ENCODE measurements around the gene GLIS1. TPM values are rescaled to one million over a fixed set of nuclear protein-coding genes. Genes with fewer than 3 reads are reported as not detected.

GLIS1 gene
- total RNA-seq, 1 experiment from 2014 or later: 0.24 TPM

- TF ChIP-seq ZNF425 (CRISPR knock-in tag; conservative IDR thresholded peaks at IDR 0.05) (no peak), CREB1 (CRISPR knock-in tag; IDR thresholded peaks at IDR 0.05) (no peak), EMX1 (CRISPR knock-in tag; IDR thresholded peaks at IDR 0.05) (no peak), USF2 (CRISPR knock-in tag; IDR thresholded peaks at IDR 0.05) (no peak)
Measured at GRCh38 chr1:53663529-53664300, 75.2 kb downstream of the GLIS1 start (continued).

GRCh38 chr1:53662951-53663350, 76.0 kb downstream of the GLIS1 start:
- Mint-ChIP-seq H3K4me3 (no peak overlapping the region), H3K27me3 (ENCODE audit: low read depth) (no peaks in the 10 kb centered on the region; the same call in 1 of the 2 replicates), H3K36me3 (no peaks in the 10 kb centered on the region), H3K27ac (no peak overlapping the region), H3K4me1 (peaks cover 3% of the 10 kb centered on the region; the same call in 1 of the 2 replicates), H3K9me3 (no peaks in the 10 kb centered on the region)
- ATAC-seq: no peak
- ChIA-PET POLR2A (no interaction called here), CTCF (interaction anchor here (1.1 to 1.6 kb wide), 3 partner anchors 69 to 177 kb away, joined by 3 to 5 read pairs (median 4); no protein-coding TSS in a partner anchor)
- no peak for TF ChIP-seq IRF1 (CRISPR knock-in tag; IDR thresholded peaks at IDR 0.05)
- TF ChIP-seq RORB (CRISPR knock-in tag; IDR thresholded peaks at IDR 0.05): no peak
- TF ChIP-seq IRF2 (CRISPR knock-in tag; IDR thresholded peaks at IDR 0.05; ENCODE audit: borderline replicate concordance, low read depth): no peak
- DNase-seq (ENCODE audit: low spot score): no peak

- no peaks in the 10 kb centered on the region for H3K36me3 Mint-ChIP-seq
- H3K27ac Mint-ChIP-seq: no peak overlapping the region
- H3K4me3 Mint-ChIP-seq: no peak overlapping the region
- H3K4me1 Mint-ChIP-seq: peaks cover 3% of the 10 kb centered on the region; the same call in 1 of the 2 replicates
- H3K27me3 Mint-ChIP-seq (ENCODE audit: low read depth): no peaks in the 10 kb centered on the region; the same call in 1 of the 2 replicates
- TF ChIP-seq ZNF219 (CRISPR knock-in tag; IDR thresholded peaks at IDR 0.05; ENCODE audit: borderline replicate concordance) (no peak), HMGXB4 (CRISPR knock-in tag; IDR thresholded peaks at IDR 0.05) (no peak), SP1 (CRISPR knock-in tag; conservative IDR thresholded peaks at IDR 0.05) (no peak), KAT7 (CRISPR knock-in tag; IDR thresholded peaks at IDR 0.05; ENCODE audit: borderline replicate concordance) (no peak), PRDM15 (CRISPR knock-in tag; IDR thresholded peaks at IDR 0.05) (no peak), IRF1 (CRISPR knock-in tag; IDR thresholded peaks at IDR 0.05) (no peak), ZNF232 (CRISPR knock-in tag; IDR thresholded peaks at IDR 0.05) (no peak)
- CTCF ChIA-PET: interaction anchor here (1.1 to 1.6 kb wide), 4 partner anchors 20 to 176 kb away, joined by 3 to 5 read pairs (median 4); no protein-coding TSS in a partner anchor
- POLR2A ChIA-PET: no interaction called here
- DNase-seq (ENCODE audit: low spot score) (no peak), ATAC-seq (no peak)
- no peaks in the 10 kb centered on the region for H3K9me3 Mint-ChIP-seq
Measured at GRCh38 chr1:53662169-53662568, 76.8 kb downstream of the GLIS1 start.
